HepG2 (cell line): ENCODE results near the gene SGPL1. TPM values are rescaled to one million over a fixed set of nuclear protein-coding genes. Genes with fewer than 3 reads are reported as not detected.

Source experiments
- ARHGAP35 ChIP-seq: sonication (generic); formaldehyde crosslinking; IDR thresholded peaks from 2 replicates; pipeline ENCODE4 v1.9.0; 2022; ENCODE audit warnings: mild to moderate bottlenecking, inconsistent platforms, moderate library complexity, missing genetic modification reagents, borderline replicate concordance
- E2F5 ChIP-seq: sonication (generic); formaldehyde crosslinking; conservative IDR thresholded peaks from 2 replicates; pipeline ENCODE4 v1.4.0; 2020; ENCODE audit warnings: missing genetic modification reagents
- EED ChIP-seq: sonication (generic); formaldehyde crosslinking; IDR thresholded peaks from 2 replicates; pipeline ENCODE4 v1.5.0; 2020; ENCODE audit warnings: mild to moderate bottlenecking, missing genetic modification reagents
- GABPB1 ChIP-seq: IDR thresholded peaks from 2 replicates; pipeline ENCODE4 v1.6.1; 2016; ENCODE audit warnings: mild to moderate bottlenecking, missing genetic modification reagents, moderate library complexity, missing compliant biosample characterization
- NR2F1 ChIP-seq, 2 experiments: fragments of 450-650 bp in 1 of 2; formaldehyde crosslinking in 1 of 2; IDR thresholded peaks; 2 replicates each; pipeline versions ENCODE4 v1.5.0 to v1.6.1; 2016 to 2020; ENCODE audit warnings: mild to moderate bottlenecking in 1 of 2, missing compliant biosample characterization in 1 of 2, missing genetic modification reagents in 1 of 2, moderate library complexity in 1 of 2
- NR3C1 ChIP-seq: sonication (generic); formaldehyde crosslinking; IDR thresholded peaks from 2 replicates; pipeline ENCODE4 v1.4.0; 2020; ENCODE audit warnings: missing genetic modification reagents
- SPEN ChIP-seq: sonication (generic); formaldehyde crosslinking; IDR thresholded peaks from 2 replicates; pipeline ENCODE4 v1.5.1; 2020; ENCODE audit warnings: low read depth, mild to moderate bottlenecking, missing genetic modification reagents
- TFDP2 ChIP-seq: sonication (generic); formaldehyde crosslinking; IDR thresholded peaks from 2 replicates; pipeline ENCODE4 v1.4.0; 2020; ENCODE audit warnings: missing genetic modification reagents
- TRIM22 ChIP-seq: fragments of 450-650 bp; IDR thresholded peaks from 2 replicates; pipeline ENCODE4 v1.6.1; 2017
- ZBTB2 ChIP-seq: sonication (generic); formaldehyde crosslinking; IDR thresholded peaks from 2 replicates; pipeline ENCODE4 v1.8.0; 2022; ENCODE audit warnings: low read depth, missing genetic modification reagents
- ZBTB46 ChIP-seq: sonication (generic); formaldehyde crosslinking; IDR thresholded peaks from 2 replicates; pipeline ENCODE4 v1.4.0; 2020; ENCODE audit warnings: mild to moderate bottlenecking, missing genetic modification reagents, borderline replicate concordance
- ZNF280D ChIP-seq: sonication (generic); formaldehyde crosslinking; IDR thresholded peaks from 2 replicates; pipeline ENCODE4 v1.5.1; 2020; ENCODE audit warnings: mild to moderate bottlenecking, missing genetic modification reagents
- ZNF431 ChIP-seq: sonication (generic); formaldehyde crosslinking; IDR thresholded peaks from 2 replicates; pipeline ENCODE4 v1.9.0; 2022; ENCODE audit warnings: missing genetic modification reagents, low read depth, mild to moderate bottlenecking, borderline replicate concordance
- ZNF546 ChIP-seq: sonication (generic); formaldehyde crosslinking; conservative IDR thresholded peaks from 2 replicates; pipeline ENCODE4 v1.8.1; 2023; ENCODE audit warnings: mild to moderate bottlenecking, missing genetic modification reagents
- ZNF670 ChIP-seq: sonication (generic); formaldehyde crosslinking; IDR thresholded peaks from 2 replicates; pipeline ENCODE4 v1.8.0; 2022; ENCODE audit warnings: mild to moderate bottlenecking, missing genetic modification reagents, borderline replicate concordance
- ZNF83 ChIP-seq: sonication (generic); formaldehyde crosslinking; IDR thresholded peaks from 2 replicates; pipeline ENCODE4 v1.4.0; 2020; ENCODE audit warnings: missing genetic modification reagents, mild to moderate bottlenecking, borderline replicate concordance
- polyA plus RNA-seq, 8 experiments: library from polyadenylated mRNA; depleted of rRNA in 3 of 8; stranded (reverse) in 7 of 8; unstranded in 1 of 8; fragments of >200 nt; fragmentation: Illumina TruSeq in 4 of 8; extraction: Trizol in 4 of 8; gene quantifications; 2 replicates each; pipeline versions ENCODE4 v1.2.1 to v1.2.3, GENCODE V29; 2011 to 2016; ENCODE audit warnings: low read depth in 4 of 8, missing spikeins in 1 of 8, mixed read lengths in 1 of 8; ENCODE audit not compliant: insufficient read depth in 1 of 8
- total RNA-seq, 5 experiments: library from RNA; depleted of rRNA; stranded (reverse); fragments of >200 nt; fragmentation: Illumina TruSeq; extraction: Trizol; gene quantifications; 2 replicates each; pipeline ENCODE4 v1.2.3, GENCODE V29; 2016; ENCODE audit warnings: low read depth in 1 of 5

Gene SGPL1
- total and polyA plus RNA-seq, 2 of the 13 experiments (the other 11 are each of a cell fraction or from before 2014, with no cell fraction given), result 17.6 to 25.0 TPM

GRCh38 chr10:70887804-70888800 is 72.4 kb downstream of the SGPL1 start, which contains the start of gene PCBD1 (continued):
- TF ChIP-seq EED, result peak; percentile 42; the same call in 1 of the 2 replicates
- no peak for TF ChIP-seq TRIM22
- TF ChIP-seq ZNF83, result no peak
- TF ChIP-seq NR3C1 (CRISPR knock-in tag), result no peak
- TF ChIP-seq E2F5 (CRISPR knock-in tag), result no peak
- TF ChIP-seq ZBTB2 (CRISPR knock-in tag), result peak; percentile 74
- TF ChIP-seq GABPB1 (CRISPR knock-in tag), result peak; percentile 79
- TF ChIP-seq ZNF431 (CRISPR knock-in tag), result peak; percentile 36; the same call in 1 of the 2 replicates
- 0 out of 2 replicates have a peak, but pooled peaks have one; percentile 16 for TF ChIP-seq SPEN (CRISPR knock-in tag)
- peak; percentile 74 for TF ChIP-seq TFDP2
- TF ChIP-seq ZNF670 (CRISPR knock-in tag), result 0 out of 2 replicates have a peak, but pooled peaks have one; percentile 61
- no peak for TF ChIP-seq NR2F1 (CRISPR knock-in tag; IDR thresholded peaks at IDR 0.05)
- TF ChIP-seq ZNF546 (CRISPR knock-in tag), result no peak
- 0 out of 2 replicates have a peak, but pooled peaks have one; percentile 51 for TF ChIP-seq ZBTB46 (CRISPR knock-in tag)
- TF ChIP-seq ARHGAP35, result no peak; the same call in 1 of the 2 replicates
- TF ChIP-seq ZNF280D, result 0 out of 2 replicates have a peak, but pooled peaks have one; percentile 33
